ENCODE data around the gene ARHGEF5. TPM values are rescaled to one million over a fixed set of nuclear protein-coding genes. Genes with fewer than 3 reads are reported as not detected.
A peak's percentile ranks its signal among the peaks of the same experiment; 100 is the strongest.

The ARHGEF5 gene
- total RNA-seq, 1 donor from 2014 or later: 10.5 TPM

DNA sequence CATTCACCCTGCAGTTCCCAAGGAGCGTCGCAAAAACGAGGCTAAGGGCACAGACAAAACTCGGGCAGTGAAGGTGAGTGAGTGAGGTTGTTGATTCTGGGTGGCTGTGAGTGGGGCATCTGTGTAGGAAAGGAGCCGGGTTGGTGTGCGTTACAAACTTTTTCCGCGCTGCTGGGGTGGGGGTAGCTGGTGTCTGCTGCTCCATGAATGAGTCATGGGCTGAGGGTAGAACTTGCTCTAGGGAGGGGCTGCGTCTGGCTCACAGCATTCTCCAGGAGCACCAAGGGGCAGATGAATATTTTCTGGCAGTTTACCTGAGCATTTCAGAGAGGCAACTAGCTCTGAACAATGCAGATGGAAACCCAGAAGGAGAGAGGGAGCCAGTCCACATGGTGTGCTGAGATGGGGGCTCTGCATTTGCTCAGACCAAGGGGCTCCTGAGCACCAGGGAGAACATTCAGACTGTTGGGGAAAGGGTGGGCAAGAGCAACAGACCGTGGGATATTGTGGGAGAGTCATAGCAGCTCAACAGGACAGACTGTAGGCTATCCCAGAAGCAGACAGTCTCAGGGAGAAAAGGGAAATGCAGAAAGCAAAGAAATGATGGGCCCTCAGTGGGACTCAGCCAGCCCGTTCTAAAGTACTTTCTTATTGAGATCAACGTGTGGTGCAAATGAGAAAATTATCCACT lies 29.5 kb downstream of the ARHGEF5 start:
- TF ChIP-seq, protein P1, sequence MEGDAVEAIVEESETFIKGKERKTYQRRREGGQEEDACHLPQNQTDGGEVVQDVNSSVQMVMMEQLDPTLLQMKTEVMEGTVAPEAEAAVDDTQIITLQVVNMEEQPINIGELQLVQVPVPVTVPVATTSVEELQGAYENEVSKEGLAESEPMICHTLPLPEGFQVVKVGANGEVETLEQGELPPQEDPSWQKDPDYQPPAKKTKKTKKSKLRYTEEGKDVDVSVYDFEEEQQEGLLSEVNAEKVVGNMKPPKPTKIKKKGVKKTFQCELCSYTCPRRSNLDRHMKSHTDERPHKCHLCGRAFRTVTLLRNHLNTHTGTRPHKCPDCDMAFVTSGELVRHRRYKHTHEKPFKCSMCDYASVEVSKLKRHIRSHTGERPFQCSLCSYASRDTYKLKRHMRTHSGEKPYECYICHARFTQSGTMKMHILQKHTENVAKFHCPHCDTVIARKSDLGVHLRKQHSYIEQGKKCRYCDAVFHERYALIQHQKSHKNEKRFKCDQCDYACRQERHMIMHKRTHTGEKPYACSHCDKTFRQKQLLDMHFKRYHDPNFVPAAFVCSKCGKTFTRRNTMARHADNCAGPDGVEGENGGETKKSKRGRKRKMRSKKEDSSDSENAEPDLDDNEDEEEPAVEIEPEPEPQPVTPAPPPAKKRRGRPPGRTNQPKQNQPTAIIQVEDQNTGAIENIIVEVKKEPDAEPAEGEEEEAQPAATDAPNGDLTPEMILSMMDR (IDR thresholded peaks at IDR 0.05; ENCODE audit: insufficient read depth, low read length, severe bottlenecking): no peak
- no peak for FAIRE-seq
- no peak overlapping the region for H3K4me3 ChIP-seq (ENCODE audit: low read depth, low read length)

DNA sequence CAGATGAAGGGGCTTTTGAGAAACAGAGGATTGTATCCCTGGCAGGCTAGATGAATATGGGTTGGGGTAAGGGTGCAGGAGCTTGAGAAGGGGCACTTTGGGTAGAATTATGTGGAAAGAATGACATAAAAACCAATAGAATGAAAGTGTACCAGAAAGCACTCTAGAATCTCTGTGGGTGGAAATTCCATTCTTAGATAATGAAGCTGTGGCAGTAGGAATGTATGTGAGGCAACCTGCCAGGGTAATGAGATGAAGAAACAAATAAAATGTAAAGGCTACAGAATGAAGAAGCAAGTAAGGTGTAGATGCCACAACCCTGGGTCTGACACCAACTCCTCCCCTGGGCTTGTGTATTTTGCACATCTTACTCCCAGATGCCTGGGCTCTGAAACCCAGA lies 31.5 kb downstream of the ARHGEF5 start:
- DNase-seq (ENCODE audit: low read depth) (peak; percentile 13), FAIRE-seq (no peak)
- no peaks in the 10 kb centered on the region for H3K27me3 ChIP-seq (ENCODE audit: control insufficient read depth, insufficient read depth, low read length)
- TF ChIP-seq, protein P1 (IDR thresholded peaks at IDR 0.05; ENCODE audit: insufficient read depth, low read length, severe bottlenecking): no peak
- no peak overlapping the region for H3K4me3 ChIP-seq (ENCODE audit: low read depth, low read length)
- no peaks in the 10 kb centered on the region for H3K36me3 ChIP-seq (ENCODE audit: control insufficient read depth, insufficient read depth, low read length)

More for the DNA sequence above, 29.5 kb downstream of the ARHGEF5 start:
- no peaks in the 10 kb centered on the region for H3K27me3 ChIP-seq (ENCODE audit: control insufficient read depth, insufficient read depth, low read length)
- H3K36me3 ChIP-seq (ENCODE audit: control insufficient read depth, insufficient read depth, low read length): peaks cover 2% of the 10 kb centered on the region
- peak; percentile 74 for DNase-seq (ENCODE audit: low read depth)

DNA sequence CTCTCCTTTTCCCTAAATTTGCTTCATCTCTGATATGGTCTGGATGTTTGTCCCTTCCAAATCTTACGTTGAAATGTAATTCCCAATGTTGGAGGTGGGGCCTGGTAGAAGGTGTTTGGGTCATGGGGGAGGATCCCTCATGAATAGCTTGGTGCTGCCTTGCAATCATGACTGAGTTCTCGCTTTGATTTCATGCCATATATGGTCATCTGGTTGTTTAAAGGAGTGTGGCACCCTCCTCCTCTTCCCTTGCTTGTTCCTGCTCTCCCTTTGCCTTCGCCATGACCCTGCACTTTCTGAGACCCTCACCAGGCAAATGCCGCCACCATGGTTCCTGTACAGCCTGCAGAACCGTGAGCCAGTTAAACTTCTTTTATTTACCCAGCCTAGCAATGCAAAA lies 33.7 kb downstream of the ARHGEF5 start:
- no peaks in the 10 kb centered on the region for H3K36me3 ChIP-seq (ENCODE audit: control insufficient read depth, insufficient read depth, low read length)
- TF ChIP-seq, protein P1 (IDR thresholded peaks at IDR 0.05; ENCODE audit: insufficient read depth, low read length, severe bottlenecking): no peak
- DNase-seq (ENCODE audit: low read depth): no peak

DNA sequence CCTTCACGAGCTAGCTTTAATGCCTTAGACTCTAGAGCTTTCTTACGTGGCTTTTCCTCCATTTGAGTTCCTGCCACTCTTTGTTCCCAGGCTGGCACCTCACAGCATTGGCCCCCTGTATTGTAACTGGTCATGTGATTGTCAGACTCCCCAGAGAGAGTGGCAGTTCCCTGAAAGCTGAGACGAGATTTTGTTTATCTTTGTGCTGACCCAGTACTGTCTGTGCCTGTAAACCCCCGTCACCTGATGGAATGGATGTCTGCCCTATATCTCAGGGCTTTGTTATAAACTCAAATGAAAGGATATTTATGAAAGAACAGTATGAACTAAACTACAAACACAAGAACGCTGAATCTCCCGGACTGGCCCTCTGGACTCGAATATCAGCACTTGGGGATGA lies 35.3 kb downstream of the ARHGEF5 start:
- no peak for FAIRE-seq
- TF ChIP-seq, protein P1 (IDR thresholded peaks at IDR 0.05; ENCODE audit: insufficient read depth, low read length, severe bottlenecking): no peak
- H3K36me3 ChIP-seq (ENCODE audit: control insufficient read depth, insufficient read depth, low read length): no peaks in the 10 kb centered on the region
- DNase-seq (ENCODE audit: low read depth): no peak
- H3K4me3 ChIP-seq (ENCODE audit: low read depth, low read length): no peak overlapping the region
- no peaks in the 10 kb centered on the region for H3K27me3 ChIP-seq (ENCODE audit: control insufficient read depth, insufficient read depth, low read length)

More for the DNA sequence above, 33.7 kb downstream of the ARHGEF5 start:
- Histone ChIP-seq H3K27me3 (ENCODE audit: control insufficient read depth, insufficient read depth, low read length) (no peaks in the 10 kb centered on the region), H3K4me3 (ENCODE audit: low read depth, low read length) (no peak overlapping the region)
- no peak for FAIRE-seq

DNA sequence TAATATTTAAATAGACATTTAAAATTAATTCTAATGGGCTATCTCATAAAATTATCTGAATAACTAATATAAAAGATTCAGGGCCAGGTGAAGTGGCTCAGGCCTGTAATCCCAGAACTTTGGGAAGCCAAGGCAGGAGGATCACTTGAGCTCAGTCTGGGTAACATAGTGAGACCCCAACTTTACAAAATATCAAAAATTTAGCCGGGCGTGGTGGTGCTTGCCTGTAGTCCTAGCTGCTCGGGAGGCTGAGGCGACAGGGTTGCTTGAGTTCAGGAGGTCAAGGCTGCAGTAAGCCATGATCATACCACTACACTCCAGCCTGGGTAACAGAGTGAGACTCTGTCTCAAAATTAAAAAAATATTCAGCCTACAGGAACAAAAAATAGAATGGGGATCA lies 35.8 kb downstream of the ARHGEF5 start:
- no peak for DNase-seq (ENCODE audit: low read depth)
- H3K4me3 ChIP-seq (ENCODE audit: low read depth, low read length): no peak overlapping the region
- no peak for FAIRE-seq

More for the DNA sequence above, 35.8 kb downstream of the ARHGEF5 start:
- Histone ChIP-seq H3K27me3 (ENCODE audit: control insufficient read depth, insufficient read depth, low read length) (no peaks in the 10 kb centered on the region), H3K36me3 (ENCODE audit: control insufficient read depth, insufficient read depth, low read length) (no peaks in the 10 kb centered on the region)
- TF ChIP-seq, protein P1 (IDR thresholded peaks at IDR 0.05; ENCODE audit: insufficient read depth, low read length, severe bottlenecking): no peak
